Cardiac fibroblast (primary cell): ENCODE results near the gene DNAJB13.

Source experiments
- DNase-seq, 2 donors: peaks; one replicate each; pipeline versions ENCODE4 v3.0.0 to v3.0.0-alpha.2; 2010; ENCODE audit warnings: low read depth in 2 of 2
- H3K4me3 ChIP-seq, 2 donors: replicated peaks in 1 of 2; 1 replicate in 1 of 2; 2 replicates in 1 of 2; pipeline ENCODE4 v1.5.1; 2011; ENCODE audit warnings: low read depth in 2 of 2, low read length in 2 of 2, mild to moderate bottlenecking in 2 of 2, moderate library complexity in 1 of 2
- CTCF ChIP-seq: IDR thresholded peaks from one replicate; pipeline ENCODE4 v1.5.1; 2011; ENCODE audit warnings: low read depth, mild to moderate bottlenecking, low read length, inconsistent platforms

Gene DNAJB13

GRCh38 chr11:73975479-73975757 lies 24.6 kb downstream of the DNAJB13 start:
- DNase-seq, result no peak
- TF ChIP-seq CTCF, result no peak
- no peak overlapping the region for H3K4me3 ChIP-seq

- no peak for TF ChIP-seq CTCF
- H3K4me3 ChIP-seq, result no peak overlapping the region
- DNase-seq, result no peak
Measured at GRCh38 chr11:73976451-73977151, 25.8 kb downstream of the DNAJB13 start.

GRCh38 chr11:73977856-73978519 lies 27.2 kb downstream of the DNAJB13 start:
- no peak for DNase-seq
- H3K4me3 ChIP-seq, result no peak overlapping the region
- no peak for TF ChIP-seq CTCF

GRCh38 chr11:73978576-73979086 lies 27.8 kb downstream of the DNAJB13 start:
- DNase-seq, result no peak
- H3K4me3 ChIP-seq, result no peak overlapping the region
- TF ChIP-seq CTCF, result no peak

DNA sequence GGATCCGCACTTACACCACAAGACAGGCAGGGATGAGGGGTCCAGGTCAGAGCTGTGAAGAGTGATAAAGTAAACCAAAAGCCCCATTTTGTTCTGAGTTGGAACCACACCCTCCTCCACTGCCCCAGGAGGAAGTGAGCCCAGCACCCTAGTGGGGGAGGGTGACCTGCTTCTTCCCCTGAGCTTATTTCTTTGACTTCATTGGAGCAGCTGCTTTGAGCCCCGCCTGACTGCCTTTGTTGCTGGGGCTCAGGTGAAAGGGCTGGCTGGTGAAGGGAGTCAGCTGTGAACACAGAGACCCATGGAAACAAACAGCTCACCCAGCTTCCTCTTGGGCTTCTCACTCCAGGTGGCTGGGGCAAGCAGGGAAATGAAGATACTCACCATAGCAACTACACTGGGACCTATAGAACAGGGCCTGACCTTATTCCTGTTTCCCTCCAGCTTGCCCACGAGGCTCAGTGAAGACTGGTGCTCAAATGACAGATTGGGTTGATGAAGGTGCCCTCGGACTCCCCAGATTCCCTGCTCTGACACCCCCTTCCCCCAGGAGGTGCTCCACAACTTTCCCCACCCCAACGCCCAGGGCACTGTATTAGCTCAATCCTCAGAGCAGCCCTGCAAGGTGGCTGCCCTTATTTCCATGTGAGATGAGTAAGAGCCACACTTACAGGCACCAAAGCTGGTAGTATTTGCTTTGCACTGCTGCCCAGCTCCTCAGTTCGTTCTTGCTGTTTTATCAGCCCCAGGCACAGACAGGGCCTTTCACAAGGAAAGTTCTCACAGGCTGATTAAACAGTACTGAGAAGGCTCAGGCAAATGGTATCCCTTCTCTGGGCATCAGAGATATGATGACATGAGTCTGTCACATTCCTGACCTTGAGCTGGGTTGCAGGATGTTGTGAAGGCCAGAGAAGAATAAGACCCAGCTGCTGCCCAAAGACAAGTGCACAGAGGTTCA lies 29.5 kb downstream of the DNAJB13 start:
- DNase-seq, result no peak
- no peak for TF ChIP-seq CTCF
- no peak overlapping the region for H3K4me3 ChIP-seq

- DNase-seq, result no peak
- no peak for TF ChIP-seq CTCF
- no peak overlapping the region for H3K4me3 ChIP-seq
Measured at GRCh38 chr11:73981051-73981805, 30.4 kb downstream of the DNAJB13 start.
